Astrocyte (in vitro differentiated cells and primary cell): ENCODE results near the gene NEURL1. TPM values are rescaled to one million over a fixed set of nuclear protein-coding genes. Genes with fewer than 3 reads are reported as not detected.

Experiments used
- DNase-seq: peaks from one replicate; pipeline ENCODE4 v3.0.0-alpha.2; 2010; ENCODE audit warnings: low read depth
- FAIRE-seq: peaks from 2 replicates; lab custom pipeline; 2011; peaks lifted over from hg19 to GRCh38; lab: Jason Lieb, UNC
- H2AFZ ChIP-seq: 2 replicates; pipeline ENCODE4 v1.6.0; 2012; ENCODE audit warnings: low read depth, low read length, inconsistent platforms
- H3K27ac ChIP-seq: 2 replicates; pipeline ENCODE4 v1.5.1; 2011; ENCODE audit warnings: low read depth, low read length, inconsistent platforms
- H3K27me3 ChIP-seq: 2 replicates; pipeline ENCODE4 v1.6.0; 2011; ENCODE audit warnings: low read length, inconsistent platforms; ENCODE audit not compliant: insufficient read depth
- H3K36me3 ChIP-seq: 2 replicates; pipeline ENCODE4 v1.5.1; 2011; ENCODE audit warnings: low read length, inconsistent platforms; ENCODE audit not compliant: insufficient read depth
- H3K4me1 ChIP-seq: 2 replicates; pipeline ENCODE4 v1.5.1; 2011; ENCODE audit warnings: low read length, inconsistent platforms; ENCODE audit not compliant: insufficient read depth
- H3K4me2 ChIP-seq: 2 replicates; pipeline ENCODE4 v1.6.0; 2012; ENCODE audit warnings: low read length, inconsistent platforms
- H3K4me3 ChIP-seq: 2 replicates; pipeline ENCODE4 v1.5.1; 2011; ENCODE audit warnings: low read depth, mild to moderate bottlenecking, low read length, inconsistent platforms; ENCODE audit not compliant: insufficient read depth
- H3K79me2 ChIP-seq: 2 replicates; pipeline ENCODE4 v1.6.0; 2012; ENCODE audit warnings: mild to moderate bottlenecking, low read length, inconsistent platforms; ENCODE audit not compliant: insufficient read depth
- H3K9ac ChIP-seq: 2 replicates; pipeline ENCODE4 v1.6.0; 2012; ENCODE audit warnings: mild to moderate bottlenecking, low read length, inconsistent platforms
- H3K9me3 ChIP-seq: 2 replicates; pipeline ENCODE4 v1.5.1; 2012; ENCODE audit warnings: low read depth, mild to moderate bottlenecking, low read length, inconsistent platforms; ENCODE audit not compliant: insufficient read depth
- H4K20me1 ChIP-seq: 2 replicates; pipeline ENCODE4 v1.6.0; 2012; ENCODE audit warnings: low read length, inconsistent platforms; ENCODE audit not compliant: insufficient read depth
- H3K27ac Mint-ChIP-seq: one replicate; pipeline ENCODE4 v1.8.0; 2021; ENCODE audit warnings: mild to moderate bottlenecking, mixed read lengths; ENCODE audit not compliant: unreplicated experiment
- H3K27me3 Mint-ChIP-seq: one replicate; pipeline ENCODE4 v1.8.0; 2021; ENCODE audit warnings: low read depth, mixed read lengths; ENCODE audit not compliant: unreplicated experiment
- H3K36me3 Mint-ChIP-seq: one replicate; pipeline ENCODE4 v1.8.0; 2021; ENCODE audit warnings: low read depth, mixed read lengths; ENCODE audit not compliant: unreplicated experiment
- H3K4me1 Mint-ChIP-seq: one replicate; pipeline ENCODE4 v1.8.0; 2021; ENCODE audit warnings: low read depth, mixed read lengths; ENCODE audit not compliant: unreplicated experiment
- H3K4me3 Mint-ChIP-seq: one replicate; pipeline ENCODE4 v1.8.0; 2021; ENCODE audit warnings: mild to moderate bottlenecking, moderate library complexity, mixed read lengths; ENCODE audit not compliant: unreplicated experiment
- H3K9me3 Mint-ChIP-seq: one replicate; pipeline ENCODE4 v1.8.0; 2021; ENCODE audit warnings: mild to moderate bottlenecking, mixed read lengths; ENCODE audit not compliant: unreplicated experiment
- EZH2 ChIP-seq: IDR thresholded peaks from 2 replicates; pipeline ENCODE4 v1.6.1; 2012; ENCODE audit warnings: mild to moderate bottlenecking, low read length, inconsistent platforms; ENCODE audit not compliant: insufficient read depth
- total RNA-seq: library from RNA; stranded (reverse); gene quantifications from 2 replicates; pipeline ENCODE4 v1.2.1, GENCODE V29; 2021
- TF ChIP-seq, protein P1 (sequence below): IDR thresholded peaks from 2 replicates; pipeline ENCODE4 v1.5.1; 2011; ENCODE audit warnings: low read depth, mild to moderate bottlenecking, inconsistent platforms, low read length, moderate library complexity; ENCODE audit not compliant: insufficient read depth

NEURL1 gene
- total RNA-seq, 1 donor from 2014 or later, result 1.5 TPM

GRCh38 chr10:103456074-103456660 lies 37.3 kb upstream of the NEURL1 start:
- Mint-ChIP-seq H3K27ac (no peak overlapping the region), H3K9me3 (peaks cover 2% of the 10 kb centered on the region), H3K4me1 (peaks cover 7% of the 10 kb centered on the region), H3K4me3 (no peak overlapping the region), H3K27me3 (peaks cover 7% of the 10 kb centered on the region), H3K36me3 (peaks cover 6% of the 10 kb centered on the region)
- Histone ChIP-seq H3K9ac (no peak overlapping the region), H3K4me2 (no peak overlapping the region), H3K9me3 (no peaks in the 10 kb centered on the region), H3K27me3 (peaks cover 3% of the 10 kb centered on the region), H3K36me3 (no peaks in the 10 kb centered on the region), H4K20me1 (no peaks in the 10 kb centered on the region), H3K4me1 (peaks cover 15% of the 10 kb centered on the region), H2AFZ (no peak overlapping the region), H3K4me3 (no peak overlapping the region), H3K79me2 (no peaks in the 10 kb centered on the region), H3K27ac (no peak overlapping the region)
- FAIRE-seq (no peak), DNase-seq (no peak)
- TF ChIP-seq, protein P1, sequence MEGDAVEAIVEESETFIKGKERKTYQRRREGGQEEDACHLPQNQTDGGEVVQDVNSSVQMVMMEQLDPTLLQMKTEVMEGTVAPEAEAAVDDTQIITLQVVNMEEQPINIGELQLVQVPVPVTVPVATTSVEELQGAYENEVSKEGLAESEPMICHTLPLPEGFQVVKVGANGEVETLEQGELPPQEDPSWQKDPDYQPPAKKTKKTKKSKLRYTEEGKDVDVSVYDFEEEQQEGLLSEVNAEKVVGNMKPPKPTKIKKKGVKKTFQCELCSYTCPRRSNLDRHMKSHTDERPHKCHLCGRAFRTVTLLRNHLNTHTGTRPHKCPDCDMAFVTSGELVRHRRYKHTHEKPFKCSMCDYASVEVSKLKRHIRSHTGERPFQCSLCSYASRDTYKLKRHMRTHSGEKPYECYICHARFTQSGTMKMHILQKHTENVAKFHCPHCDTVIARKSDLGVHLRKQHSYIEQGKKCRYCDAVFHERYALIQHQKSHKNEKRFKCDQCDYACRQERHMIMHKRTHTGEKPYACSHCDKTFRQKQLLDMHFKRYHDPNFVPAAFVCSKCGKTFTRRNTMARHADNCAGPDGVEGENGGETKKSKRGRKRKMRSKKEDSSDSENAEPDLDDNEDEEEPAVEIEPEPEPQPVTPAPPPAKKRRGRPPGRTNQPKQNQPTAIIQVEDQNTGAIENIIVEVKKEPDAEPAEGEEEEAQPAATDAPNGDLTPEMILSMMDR, result no peak
- TF ChIP-seq EZH2, result no peak

DNA sequence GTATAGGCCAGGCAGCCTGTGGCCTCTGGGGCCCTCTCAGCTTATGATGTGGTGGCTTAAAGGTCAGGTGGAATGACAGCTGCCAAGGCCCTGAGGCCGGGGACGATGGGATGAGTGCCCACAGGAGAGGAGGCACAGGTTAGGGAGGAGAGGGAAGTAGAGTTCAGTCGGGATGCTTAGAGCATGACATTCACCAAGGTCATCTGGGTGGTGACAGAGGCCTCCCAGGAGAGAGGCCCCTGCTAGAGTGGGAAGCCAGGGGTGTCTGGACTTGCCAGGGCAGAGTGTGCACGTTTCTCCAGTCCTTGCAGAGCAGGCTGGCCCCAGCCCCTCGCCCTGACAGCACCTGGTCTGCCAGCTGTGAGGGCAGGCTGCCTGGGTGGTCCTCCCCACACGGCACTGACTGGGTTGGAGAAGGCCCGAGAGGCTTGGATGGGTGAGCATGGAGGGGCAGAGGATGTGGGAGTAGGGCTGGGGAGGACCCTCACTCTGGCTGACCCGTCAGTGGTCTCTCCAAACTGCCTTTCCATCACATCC lies 36.3 kb upstream of the NEURL1 start:
- Histone ChIP-seq H3K4me3 (no peak overlapping the region), H3K79me2 (no peaks in the 10 kb centered on the region), H3K4me1 (peaks cover 5% of the 10 kb centered on the region), H3K36me3 (no peaks in the 10 kb centered on the region), H3K27me3 (peaks cover 3% of the 10 kb centered on the region), H3K4me2 (no peak overlapping the region), H3K9me3 (no peaks in the 10 kb centered on the region), H3K27ac (no peak overlapping the region), H3K9ac (no peak overlapping the region), H2AFZ (no peak overlapping the region), H4K20me1 (no peaks in the 10 kb centered on the region)
- Mint-ChIP-seq H3K4me1 (peaks cover 7% of the 10 kb centered on the region), H3K36me3 (peaks cover 6% of the 10 kb centered on the region), H3K9me3 (peaks cover 2% of the 10 kb centered on the region), H3K27ac (no peak overlapping the region), H3K27me3 (peaks cover 7% of the 10 kb centered on the region), H3K4me3 (no peak overlapping the region)
- TF ChIP-seq EZH2, result no peak
- TF ChIP-seq, protein P1, result no peak
- FAIRE-seq (no peak), DNase-seq (no peak)

DNA sequence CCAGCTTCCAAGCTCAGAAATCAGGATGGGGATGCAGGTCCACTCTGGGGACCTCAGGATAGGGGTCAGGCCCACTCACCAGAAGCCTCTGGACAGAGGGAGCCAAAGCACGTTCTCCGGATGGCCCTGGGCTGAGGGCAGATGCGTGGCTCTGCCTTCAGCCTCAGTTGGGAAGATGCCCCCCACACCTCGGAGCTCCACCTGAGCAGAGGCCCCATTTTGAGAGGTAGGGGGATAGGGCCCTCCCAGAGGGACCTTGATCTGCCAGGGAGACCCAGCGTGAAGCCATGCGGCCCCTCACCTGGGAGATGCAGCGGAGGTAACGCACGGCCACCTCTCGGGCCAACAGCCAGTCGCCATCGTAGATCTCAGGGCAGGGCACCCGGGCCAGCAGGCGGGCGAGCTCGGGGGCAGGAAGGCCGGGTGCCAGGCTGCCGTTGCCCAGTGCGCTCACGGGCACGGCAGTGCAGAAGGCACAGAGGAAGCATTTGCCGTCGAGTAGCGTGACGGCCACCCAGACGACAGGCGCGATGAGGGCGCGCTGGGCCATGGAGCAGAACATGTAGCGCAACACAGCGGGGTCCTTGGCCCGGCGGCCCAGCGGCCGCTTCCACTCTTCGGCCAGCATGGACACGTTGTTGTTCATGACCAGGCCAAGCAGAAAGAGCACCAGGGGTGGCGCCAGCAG lies 35.5 kb upstream of the NEURL1 start:
- no peak overlapping the region for H3K27ac ChIP-seq
- H3K27ac Mint-ChIP-seq, result no peak overlapping the region
- no peak overlapping the region for H3K9ac ChIP-seq
- H3K4me3 Mint-ChIP-seq, result no peak overlapping the region
- H2AFZ ChIP-seq, result no peak overlapping the region
- H3K27me3 ChIP-seq, result peaks cover 7% of the 10 kb centered on the region
- no peaks in the 10 kb centered on the region for H4K20me1 ChIP-seq
- no peak overlapping the region for H3K4me2 ChIP-seq
- H3K4me1 Mint-ChIP-seq, result peaks cover 7% of the 10 kb centered on the region
- DNase-seq (no peak), FAIRE-seq (no peak)
- no peak overlapping the region for H3K4me3 ChIP-seq
- H3K27me3 Mint-ChIP-seq, result peaks cover 10% of the 10 kb centered on the region
- H3K36me3 Mint-ChIP-seq, result peaks cover 6% of the 10 kb centered on the region
- TF ChIP-seq, protein P1, result no peak
- no peak for TF ChIP-seq EZH2
- H3K79me2 ChIP-seq, result no peaks in the 10 kb centered on the region
- H3K4me1 ChIP-seq, result no peaks in the 10 kb centered on the region
- no peaks in the 10 kb centered on the region for H3K9me3 ChIP-seq
- H3K9me3 Mint-ChIP-seq, result peaks cover 2% of the 10 kb centered on the region
- H3K36me3 ChIP-seq, result no peaks in the 10 kb centered on the region
